DND-41 (cell line): Measurements from ENCODE around the gene TP63.
"Not testable (repeated sequence)": the region's sequence is repeated elsewhere in the genome, so short reads cannot be mapped to it uniquely, and the experiment has no call there.

Source experiments
- ATAC-seq: fragments of 200-7000 bp; cut with Tn5 transposase; 3 replicates; pipeline ENCODE4 v1.9.1; 2021; ENCODE audit warnings: low read depth; ENCODE audit not compliant: insufficient read depth
- DNase-seq: peaks from one replicate; pipeline ENCODE4 v3.0.0-alpha.2; 2020
- H2AFZ ChIP-seq: 2 replicates; pipeline ENCODE4 v1.6.0; 2012; ENCODE audit warnings: low read depth, low read length
- H3K27ac ChIP-seq: 2 replicates; pipeline ENCODE4 v1.5.1; 2012; ENCODE audit warnings: low read length, inconsistent platforms
- H3K27me3 ChIP-seq: fragments of 200-600 bp; sonication (generic); 2 replicates; pipeline ENCODE4 v1.6.0; 2012; ENCODE audit warnings: low read length, mild to moderate bottlenecking, inconsistent platforms; ENCODE audit not compliant: insufficient read depth, poor library complexity
- H3K36me3 ChIP-seq: 2 replicates; pipeline ENCODE4 v1.5.1; 2012; ENCODE audit warnings: low read length, inconsistent platforms; ENCODE audit not compliant: insufficient read depth
- H3K4me1 ChIP-seq: 2 replicates; pipeline ENCODE4 v1.5.1; 2012; ENCODE audit warnings: mild to moderate bottlenecking, low read length; ENCODE audit not compliant: insufficient read depth
- H3K4me2 ChIP-seq: 2 replicates; pipeline ENCODE4 v1.6.0; 2012; ENCODE audit warnings: mild to moderate bottlenecking, moderate library complexity, low read length, inconsistent platforms; ENCODE audit not compliant: insufficient read depth
- H3K4me3 ChIP-seq, 2 experiments: fragments of 200-600 bp in 1 of 2; shearing (Covaris generic) in 1 of 2; 2 replicates each; pipeline ENCODE4 v1.5.1; 2012 to 2016; ENCODE audit warnings: inconsistent platforms in 2 of 2, low read length in 2 of 2, mild to moderate bottlenecking in 2 of 2, low read depth in 1 of 2, moderate library complexity in 1 of 2
- H3K79me2 ChIP-seq: 2 replicates; pipeline ENCODE4 v1.6.0; 2012; ENCODE audit warnings: low read length, inconsistent platforms; ENCODE audit not compliant: insufficient read depth
- H3K9ac ChIP-seq: 2 replicates; pipeline ENCODE4 v1.6.0; 2012; ENCODE audit warnings: low read depth, mild to moderate bottlenecking, inconsistent platforms, low read length, moderate library complexity
- H3K9me3 ChIP-seq: 2 replicates; pipeline ENCODE4 v1.5.1; 2012; ENCODE audit warnings: low read length, moderate library complexity, mild to moderate bottlenecking, inconsistent platforms; ENCODE audit not compliant: insufficient read depth, severe bottlenecking
- H4K20me1 ChIP-seq: 2 replicates; pipeline ENCODE4 v1.6.0; 2012; ENCODE audit warnings: low read length; ENCODE audit not compliant: insufficient read depth
- EZH2 ChIP-seq: IDR thresholded peaks from 3 replicates; pipeline ENCODE4 v1.6.1; 2012; ENCODE audit warnings: borderline replicate concordance, low read depth, mild to moderate bottlenecking, moderate library complexity, low read length, inconsistent platforms; ENCODE audit not compliant: severe bottlenecking
- TF ChIP-seq, protein P1 (sequence below): IDR thresholded peaks from 2 replicates; pipeline ENCODE4 v1.5.1; 2012; ENCODE audit warnings: borderline replicate concordance, low read length, moderate library complexity, mild to moderate bottlenecking; ENCODE audit not compliant: poor library complexity, severe bottlenecking; ENCODE audit errors: extremely low read depth

TP63 gene

DNA sequence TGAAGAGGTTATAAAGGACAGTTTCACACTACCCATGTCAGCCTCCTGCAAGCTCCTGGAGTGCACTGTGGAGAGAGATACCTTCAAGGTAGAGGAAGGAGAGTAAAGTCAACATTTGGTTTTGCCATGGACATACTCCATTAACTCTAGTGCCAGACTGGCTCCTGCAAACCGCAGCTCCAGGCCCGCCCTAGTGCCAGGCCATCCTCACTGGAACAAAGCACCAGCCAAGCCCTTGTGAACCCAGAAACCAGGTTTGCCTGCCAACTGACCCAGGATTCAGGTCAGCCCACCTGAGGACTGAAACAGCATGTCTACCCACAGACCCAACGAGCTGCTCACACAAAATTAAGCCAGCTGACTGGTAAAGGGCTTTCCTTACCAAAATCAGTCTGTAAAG lies 41.0 kb upstream of the TP63 start:
- H3K4me3 ChIP-seq = no peak overlapping the region
- H3K4me2 ChIP-seq = no peak overlapping the region
- H3K4me1 ChIP-seq = no peaks in the 10 kb centered on the region
- no peak overlapping the region for H2AFZ ChIP-seq
- H3K27ac ChIP-seq = no peak overlapping the region
- TF ChIP-seq, protein P1, sequence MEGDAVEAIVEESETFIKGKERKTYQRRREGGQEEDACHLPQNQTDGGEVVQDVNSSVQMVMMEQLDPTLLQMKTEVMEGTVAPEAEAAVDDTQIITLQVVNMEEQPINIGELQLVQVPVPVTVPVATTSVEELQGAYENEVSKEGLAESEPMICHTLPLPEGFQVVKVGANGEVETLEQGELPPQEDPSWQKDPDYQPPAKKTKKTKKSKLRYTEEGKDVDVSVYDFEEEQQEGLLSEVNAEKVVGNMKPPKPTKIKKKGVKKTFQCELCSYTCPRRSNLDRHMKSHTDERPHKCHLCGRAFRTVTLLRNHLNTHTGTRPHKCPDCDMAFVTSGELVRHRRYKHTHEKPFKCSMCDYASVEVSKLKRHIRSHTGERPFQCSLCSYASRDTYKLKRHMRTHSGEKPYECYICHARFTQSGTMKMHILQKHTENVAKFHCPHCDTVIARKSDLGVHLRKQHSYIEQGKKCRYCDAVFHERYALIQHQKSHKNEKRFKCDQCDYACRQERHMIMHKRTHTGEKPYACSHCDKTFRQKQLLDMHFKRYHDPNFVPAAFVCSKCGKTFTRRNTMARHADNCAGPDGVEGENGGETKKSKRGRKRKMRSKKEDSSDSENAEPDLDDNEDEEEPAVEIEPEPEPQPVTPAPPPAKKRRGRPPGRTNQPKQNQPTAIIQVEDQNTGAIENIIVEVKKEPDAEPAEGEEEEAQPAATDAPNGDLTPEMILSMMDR = no peak
- TF ChIP-seq EZH2 = no peak
- no peaks in the 10 kb centered on the region for H3K79me2 ChIP-seq
- no peak for DNase-seq
- H3K27me3 ChIP-seq = no peaks in the 10 kb centered on the region
- H3K9ac ChIP-seq = no peak overlapping the region
- no peaks in the 10 kb centered on the region for H4K20me1 ChIP-seq
- H3K36me3 ChIP-seq = no peaks in the 10 kb centered on the region
- no peak for ATAC-seq
- no peaks in the 10 kb centered on the region for H3K9me3 ChIP-seq

DNA sequence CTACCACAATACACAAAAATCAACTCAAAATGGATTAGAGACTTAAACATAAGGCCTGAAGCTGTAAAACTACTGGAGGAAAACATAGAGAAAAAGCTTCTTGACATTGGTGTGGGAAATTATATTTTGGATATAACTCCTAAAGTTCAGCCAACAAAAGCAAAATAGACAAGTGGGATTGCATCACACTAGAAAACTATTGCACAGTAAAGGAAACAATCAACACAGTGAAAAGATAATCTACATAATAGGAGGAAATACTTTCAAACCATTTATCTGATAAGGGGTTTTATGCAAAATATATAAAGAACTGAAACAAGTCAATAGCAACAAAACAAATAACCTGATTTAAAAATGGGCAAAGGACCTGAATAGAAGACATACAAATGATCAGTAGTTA lies 37.6 kb upstream of the TP63 start:
- DNase-seq (no peak), ATAC-seq (no peak)
- H3K9me3 ChIP-seq = no peaks in the 10 kb centered on the region
- no peaks in the 10 kb centered on the region for H3K79me2 ChIP-seq
- no peak overlapping the region for H3K27ac ChIP-seq
- H2AFZ ChIP-seq = no peak overlapping the region
- H3K27me3 ChIP-seq = no peaks in the 10 kb centered on the region
- H4K20me1 ChIP-seq = no peaks in the 10 kb centered on the region
- no peak overlapping the region for H3K4me2 ChIP-seq
- TF ChIP-seq, protein P1 = no peak
- TF ChIP-seq EZH2 = no peak
- H3K4me3 ChIP-seq = no peak overlapping the region
- no peaks in the 10 kb centered on the region for H3K36me3 ChIP-seq
- no peak overlapping the region for H3K9ac ChIP-seq
- H3K4me1 ChIP-seq = no peaks in the 10 kb centered on the region

DNA sequence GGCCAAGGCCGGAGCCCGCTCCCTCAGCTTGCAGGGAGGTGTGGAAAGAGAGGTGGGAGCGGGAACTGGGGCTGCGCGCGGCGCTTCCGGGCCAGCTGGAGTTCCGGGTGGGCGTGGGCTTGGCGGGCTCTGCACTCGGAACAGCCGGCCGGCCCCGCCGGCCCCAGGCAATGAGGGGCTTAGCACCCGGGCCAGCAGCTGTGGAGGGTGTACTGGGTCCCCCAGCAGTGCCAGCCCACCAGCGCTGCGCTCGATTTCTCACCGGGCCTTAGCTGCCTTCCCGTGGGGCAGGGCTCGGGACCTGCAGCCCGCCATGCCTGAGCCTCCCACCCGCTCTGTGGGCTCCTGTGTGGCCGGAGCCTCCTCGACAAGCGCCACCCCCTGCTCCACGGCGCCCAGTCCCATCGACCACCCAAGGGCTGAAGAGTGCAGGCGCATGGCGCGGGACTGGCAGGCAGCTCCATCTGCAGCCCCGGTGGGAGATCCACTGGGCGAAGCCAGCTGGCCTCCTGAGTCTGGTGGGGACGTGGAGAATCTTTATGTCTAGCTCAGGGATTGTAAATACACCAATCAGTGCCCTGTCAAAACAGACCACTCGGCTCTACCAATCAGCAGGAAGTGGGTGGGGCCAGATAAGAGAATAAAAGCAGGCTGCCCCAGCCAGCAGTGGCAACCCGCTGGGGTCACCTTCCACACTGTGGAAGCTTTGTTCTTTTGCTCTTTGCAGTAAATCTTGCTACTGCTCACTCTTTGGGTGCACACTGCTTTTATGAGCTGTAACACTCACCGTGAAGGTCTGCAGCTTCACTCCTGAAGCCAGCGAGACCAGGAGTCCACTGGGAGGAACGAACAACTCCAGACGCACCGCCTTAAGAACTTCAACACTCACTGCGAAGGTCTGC lies 34.9 kb upstream of the TP63 start:
- not testable (repeated sequence) for H4K20me1 ChIP-seq, H3K4me3 ChIP-seq, H3K4me1 ChIP-seq, H3K27ac ChIP-seq, H3K36me3 ChIP-seq, H3K79me2 ChIP-seq, H3K27me3 ChIP-seq, H2AFZ ChIP-seq, DNase-seq, ATAC-seq, H3K9me3 ChIP-seq, H3K9ac ChIP-seq, H3K4me2 ChIP-seq

DNA sequence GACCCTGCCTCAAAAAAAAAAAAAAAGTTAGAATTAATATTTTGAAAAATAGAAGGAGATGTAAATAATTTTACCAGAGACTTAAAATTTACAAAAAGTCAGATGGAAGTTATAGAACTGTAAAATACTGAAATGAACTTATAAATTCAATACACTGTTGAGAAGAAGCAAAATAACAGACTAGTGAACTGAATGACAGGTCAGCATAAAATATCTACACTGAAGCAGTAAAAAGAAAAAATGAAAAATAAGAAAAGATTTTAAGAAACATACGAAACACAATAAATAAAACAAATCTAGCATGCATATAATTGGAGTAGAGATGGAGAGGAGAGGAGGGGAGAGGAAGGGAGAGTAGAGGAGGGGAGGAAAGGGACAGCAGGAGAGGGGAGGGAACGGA lies 33.3 kb upstream of the TP63 start:
- DNase-seq = no peak

More for the DNA sequence above, 33.3 kb upstream of the TP63 start:
- no peak overlapping the region for H3K4me3 ChIP-seq
- no peaks in the 10 kb centered on the region for H3K4me1 ChIP-seq
- ATAC-seq = no peak
- H2AFZ ChIP-seq = no peak overlapping the region
- H3K27ac ChIP-seq = no peak overlapping the region
- H3K36me3 ChIP-seq = no peaks in the 10 kb centered on the region
- no peak overlapping the region for H3K4me2 ChIP-seq
- TF ChIP-seq, protein P1 = no peak
- TF ChIP-seq EZH2 = no peak
- H3K9me3 ChIP-seq = no peaks in the 10 kb centered on the region
- no peak overlapping the region for H3K9ac ChIP-seq
- peaks cover 5% of the 10 kb centered on the region for H3K27me3 ChIP-seq
- H3K79me2 ChIP-seq = no peaks in the 10 kb centered on the region
- H4K20me1 ChIP-seq = no peaks in the 10 kb centered on the region
